GM19099 (cell line): Measurements from ENCODE around the gene IGDCC3.

Experiments used
- POLR2A ChIP-seq: IDR thresholded peaks from 3 replicates; pipeline ENCODE4 v1.6.1; 2011; ENCODE audit warnings: low read depth; ENCODE audit not compliant: insufficient read length; ENCODE audit errors: extremely low read depth

The IGDCC3 gene

DNA sequence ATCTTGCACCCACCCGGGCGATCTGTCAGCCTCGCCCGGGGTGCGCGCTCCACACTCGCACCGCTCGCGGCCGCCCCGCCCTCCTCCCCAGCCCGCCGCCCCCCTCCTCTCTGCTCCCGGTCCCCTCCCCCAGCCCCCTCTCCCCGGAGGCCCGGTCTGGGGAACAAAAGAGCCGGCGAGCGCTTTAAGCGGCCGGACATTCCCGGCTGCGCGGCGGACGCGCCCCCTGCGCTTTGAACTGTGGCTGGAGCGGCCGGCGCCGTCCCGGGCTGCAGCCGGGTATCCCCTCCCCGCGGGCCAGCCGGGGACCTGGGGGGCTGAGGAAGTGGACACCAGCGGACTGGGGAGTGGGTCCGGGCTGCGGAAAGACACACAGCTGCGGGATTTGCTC, at the start of gene IGDCC3:
TSS of gene IGDCC3 (minus strand) at position 27 of the 391 bp plus-strand sequence. CDS start 214 bp downstream, outside the sequence.
- no peak for TF ChIP-seq POLR2A

GRCh38 chr15:65426216-65426853, 48.5 kb upstream of the IGDCC3 start:
- TF ChIP-seq POLR2A, result no peak

- no peak for TF ChIP-seq POLR2A
Observed at GRCh38 chr15:65424683-65425082, 46.9 kb upstream of the IGDCC3 start.

- TF ChIP-seq POLR2A, result no peak
Observed at GRCh38 chr15:65423976-65424679, 46.3 kb upstream of the IGDCC3 start.

GRCh38 chr15:65423150-65423975, 45.6 kb upstream of the IGDCC3 start:
- no peak for TF ChIP-seq POLR2A

- TF ChIP-seq POLR2A, result no peak
Observed at GRCh38 chr15:65421360-65422215, 43.8 kb upstream of the IGDCC3 start.

DNA sequence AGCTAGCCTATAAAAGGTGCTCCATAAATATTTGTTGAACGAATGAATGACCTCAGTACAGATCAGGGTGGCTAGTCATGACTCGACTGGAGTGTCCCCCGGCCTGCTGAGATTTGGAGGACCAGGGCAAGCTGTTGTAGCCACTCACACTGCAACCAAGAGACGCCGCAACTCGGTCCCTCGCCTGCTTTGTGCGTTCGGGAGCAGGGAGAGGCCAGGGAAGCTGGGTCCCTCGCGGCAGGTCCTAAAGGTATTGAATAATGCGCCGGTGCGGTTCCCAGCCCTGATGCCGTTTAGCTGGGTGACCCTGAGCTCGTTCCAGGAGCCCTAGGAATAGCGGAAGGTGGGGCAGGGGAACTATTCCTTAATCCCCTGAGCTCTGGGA, 43.2 kb upstream of the IGDCC3 start:
- TF ChIP-seq POLR2A, result no peak

DNA sequence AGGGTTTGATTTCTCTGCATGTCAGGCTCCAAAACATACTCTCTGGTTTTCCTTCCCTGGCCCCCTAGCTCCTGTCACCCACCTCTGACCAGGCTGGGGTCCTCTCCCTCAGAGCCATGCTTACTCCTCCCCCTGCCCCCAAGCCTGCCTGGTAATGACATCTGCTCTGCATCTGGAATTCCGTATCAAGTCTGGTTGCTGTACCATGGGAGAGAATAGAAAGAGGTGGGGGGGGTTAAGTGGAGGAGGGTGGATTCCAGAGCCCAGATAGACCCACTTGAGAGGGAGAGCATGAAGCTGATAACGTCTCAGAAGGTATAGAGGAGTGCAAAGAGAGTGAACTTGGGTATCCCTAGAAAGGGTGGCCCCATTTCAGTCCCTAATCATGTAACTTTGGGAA, 40.8 kb upstream of the IGDCC3 start:
- TF ChIP-seq POLR2A, result no peak

GRCh38 chr15:65416845-65417416, 39.1 kb upstream of the IGDCC3 start:
- no peak for TF ChIP-seq POLR2A

- no peak for TF ChIP-seq POLR2A
Observed at GRCh38 chr15:65414841-65415621, 37.2 kb upstream of the IGDCC3 start.

DNA sequence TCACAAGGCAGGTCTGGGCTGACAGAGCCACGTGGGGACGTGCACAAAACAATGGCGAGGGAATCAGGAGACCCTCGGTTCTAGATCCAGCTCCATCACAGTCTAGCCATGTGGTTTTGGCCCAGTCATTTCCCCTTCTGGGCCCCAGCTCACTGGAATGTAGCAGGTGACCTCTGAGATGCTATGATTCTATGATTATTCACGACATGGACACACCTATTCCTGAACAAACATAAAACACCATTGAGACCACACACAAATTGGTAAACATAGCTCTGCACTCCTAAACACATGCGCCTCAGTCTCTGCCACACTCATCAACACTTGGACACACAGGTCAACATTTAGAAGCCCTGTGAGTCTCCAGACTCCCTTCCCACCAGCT, 36.0 kb upstream of the IGDCC3 start:
- no peak for TF ChIP-seq POLR2A

DNA sequence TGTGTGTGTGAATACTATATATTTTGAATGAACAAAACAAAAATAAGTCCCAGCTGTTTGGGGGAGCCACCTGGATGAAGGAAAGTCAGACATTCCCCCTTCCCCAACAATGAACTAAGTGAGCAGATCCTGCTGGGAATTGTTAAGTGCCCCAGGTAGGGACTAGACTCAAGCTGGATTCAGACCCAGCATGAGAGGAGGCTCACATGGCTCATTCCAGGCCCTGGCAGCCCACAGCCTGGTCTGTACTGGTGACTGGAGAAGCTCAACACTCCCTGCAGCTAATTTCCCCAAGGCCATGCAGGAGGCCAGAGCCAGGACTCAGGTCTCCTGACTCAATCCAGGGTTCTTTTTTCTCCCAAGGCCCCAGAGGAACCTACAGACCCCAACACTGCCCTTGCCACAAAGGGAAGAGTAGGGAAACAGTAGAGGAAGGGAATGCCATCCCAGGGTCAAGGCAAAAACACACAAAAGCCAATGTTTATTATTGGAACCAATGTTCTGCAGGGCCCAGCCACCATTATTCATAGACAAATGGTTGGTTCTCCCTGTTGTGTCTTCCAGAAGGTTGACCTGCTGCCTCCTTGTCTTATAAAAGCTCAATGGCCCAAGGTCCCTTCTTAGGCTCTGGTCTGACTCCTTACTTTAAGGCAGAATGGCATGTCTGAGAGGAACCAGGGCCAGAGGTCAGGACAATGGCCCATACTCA, 35.4 kb upstream of the IGDCC3 start:
- TF ChIP-seq POLR2A, result no peak

GRCh38 chr15:65412556-65412955, 34.8 kb upstream of the IGDCC3 start:
- no peak for TF ChIP-seq POLR2A

DNA sequence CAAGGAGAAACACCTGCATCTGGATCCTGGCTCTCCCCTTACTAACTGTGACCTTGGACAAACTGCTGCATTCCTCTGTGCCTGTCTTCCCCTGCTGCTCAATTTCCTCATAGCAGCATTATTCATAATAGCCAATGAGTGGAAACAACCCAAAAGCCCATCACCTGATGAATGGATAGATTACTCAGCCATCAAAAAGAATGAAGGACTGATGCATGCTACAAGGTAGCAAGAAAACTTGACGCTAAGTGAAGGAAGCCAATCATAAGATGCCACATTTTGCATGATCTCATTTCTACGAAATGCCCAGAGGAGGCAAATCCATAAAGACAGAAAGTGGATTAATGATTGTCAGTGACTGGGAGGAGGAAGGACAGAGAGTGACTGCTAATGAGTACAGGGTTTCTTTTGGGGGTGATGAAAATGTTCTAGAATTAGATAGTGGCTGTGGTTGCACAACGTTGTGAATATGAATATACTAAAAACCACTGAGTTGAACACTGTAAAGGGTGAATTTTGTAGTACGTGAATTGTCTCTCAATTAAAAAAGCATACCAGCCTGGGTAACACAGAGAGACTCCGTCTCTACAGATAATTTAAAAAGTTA, 33.8 kb upstream of the IGDCC3 start:
- TF ChIP-seq POLR2A, result no peak
